ENCODE data around the gene YPEL4. TPM values are rescaled to one million over a fixed set of nuclear protein-coding genes. Genes with fewer than 3 reads are reported as not detected.

YPEL4 gene
- total RNA-seq, 1 donor from 2014 or later, result 1.3 TPM

DNA sequence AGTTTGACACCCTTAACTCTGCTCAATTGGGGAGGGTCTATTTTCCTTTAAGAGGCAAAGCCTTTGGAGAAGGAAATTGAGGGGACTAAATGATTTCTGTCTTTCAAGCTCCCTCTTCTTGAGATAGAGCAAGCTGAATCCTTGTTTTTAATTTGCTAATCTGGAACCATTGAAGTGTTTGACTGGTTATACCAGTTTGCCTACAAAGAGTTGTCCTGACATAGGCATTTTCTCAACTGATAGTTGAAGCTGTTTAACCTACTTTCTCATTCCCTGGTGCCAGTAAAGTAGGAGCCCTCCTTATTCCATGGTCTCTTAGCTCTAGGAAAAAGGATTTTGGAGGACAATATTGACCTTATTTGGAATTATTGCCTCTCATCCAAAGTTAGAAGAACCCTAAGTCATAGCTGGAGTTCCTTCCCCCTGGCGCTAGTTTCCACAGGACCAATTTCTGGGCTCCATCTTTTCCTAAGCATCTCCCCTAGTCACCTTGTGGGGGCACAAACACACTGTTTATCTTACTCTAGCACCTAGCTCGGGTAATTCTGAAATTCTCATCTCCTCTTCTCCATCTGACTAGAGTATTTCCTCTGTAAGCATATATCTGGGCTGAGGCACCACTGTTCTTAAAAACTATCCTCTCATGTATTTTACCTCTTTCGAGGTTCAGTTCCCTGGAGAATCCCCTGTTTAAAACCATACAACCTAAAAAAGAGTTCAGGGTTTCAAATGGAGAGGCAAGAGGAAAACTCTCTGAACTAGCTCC is 25.6 kb upstream of the YPEL4 start:
- Mint-ChIP-seq H3K27me3 (ENCODE audit: low read depth) (no peaks in the 10 kb centered on the region), H3K36me3 (peaks cover 24% of the 10 kb centered on the region), H3K4me1 (peaks cover 15% of the 10 kb centered on the region), H3K27ac (peak overlapping the region; percentile 87), H3K9me3 (no peaks in the 10 kb centered on the region), H3K4me3 (no peak overlapping the region)
- TF ChIP-seq, protein P1, sequence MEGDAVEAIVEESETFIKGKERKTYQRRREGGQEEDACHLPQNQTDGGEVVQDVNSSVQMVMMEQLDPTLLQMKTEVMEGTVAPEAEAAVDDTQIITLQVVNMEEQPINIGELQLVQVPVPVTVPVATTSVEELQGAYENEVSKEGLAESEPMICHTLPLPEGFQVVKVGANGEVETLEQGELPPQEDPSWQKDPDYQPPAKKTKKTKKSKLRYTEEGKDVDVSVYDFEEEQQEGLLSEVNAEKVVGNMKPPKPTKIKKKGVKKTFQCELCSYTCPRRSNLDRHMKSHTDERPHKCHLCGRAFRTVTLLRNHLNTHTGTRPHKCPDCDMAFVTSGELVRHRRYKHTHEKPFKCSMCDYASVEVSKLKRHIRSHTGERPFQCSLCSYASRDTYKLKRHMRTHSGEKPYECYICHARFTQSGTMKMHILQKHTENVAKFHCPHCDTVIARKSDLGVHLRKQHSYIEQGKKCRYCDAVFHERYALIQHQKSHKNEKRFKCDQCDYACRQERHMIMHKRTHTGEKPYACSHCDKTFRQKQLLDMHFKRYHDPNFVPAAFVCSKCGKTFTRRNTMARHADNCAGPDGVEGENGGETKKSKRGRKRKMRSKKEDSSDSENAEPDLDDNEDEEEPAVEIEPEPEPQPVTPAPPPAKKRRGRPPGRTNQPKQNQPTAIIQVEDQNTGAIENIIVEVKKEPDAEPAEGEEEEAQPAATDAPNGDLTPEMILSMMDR (IDR thresholded peaks at IDR 0.05; ENCODE audit: unreplicated experiment), result no peak
- no peak for DNase-seq (ENCODE audit: low spot score in 2 of 2, unreplicated experiment in 2 of 2)

DNA sequence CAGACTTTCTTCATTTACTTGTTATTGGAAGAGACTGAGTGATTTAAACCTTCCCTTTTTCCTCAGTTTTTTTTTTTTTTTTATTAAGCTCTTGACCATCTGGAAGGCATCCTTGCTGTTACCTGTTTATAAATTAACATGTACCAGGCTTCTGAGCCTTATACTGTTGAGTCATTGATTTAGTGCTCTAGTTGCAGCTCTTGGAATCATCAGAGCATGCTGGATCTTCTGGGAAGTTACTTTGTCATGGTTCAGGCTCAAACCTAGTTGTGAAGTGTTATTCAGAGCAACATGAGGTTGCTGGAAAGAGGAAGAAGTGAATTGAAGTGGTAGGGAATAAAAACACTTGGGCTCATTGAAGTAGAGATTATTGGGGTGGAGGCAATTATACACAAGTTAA is 24.5 kb upstream of the YPEL4 start:
- Mint-ChIP-seq H3K4me1 (peaks cover 21% of the 10 kb centered on the region), H3K4me3 (no peak overlapping the region), H3K9me3 (no peaks in the 10 kb centered on the region), H3K36me3 (peaks cover 24% of the 10 kb centered on the region), H3K27ac (peak overlapping the region; percentile 17), H3K27me3 (ENCODE audit: low read depth) (no peaks in the 10 kb centered on the region)
- no peak for DNase-seq (ENCODE audit: low spot score in 2 of 2, unreplicated experiment in 2 of 2)
- TF ChIP-seq, protein P1 (IDR thresholded peaks at IDR 0.05; ENCODE audit: unreplicated experiment), result no peak

DNA sequence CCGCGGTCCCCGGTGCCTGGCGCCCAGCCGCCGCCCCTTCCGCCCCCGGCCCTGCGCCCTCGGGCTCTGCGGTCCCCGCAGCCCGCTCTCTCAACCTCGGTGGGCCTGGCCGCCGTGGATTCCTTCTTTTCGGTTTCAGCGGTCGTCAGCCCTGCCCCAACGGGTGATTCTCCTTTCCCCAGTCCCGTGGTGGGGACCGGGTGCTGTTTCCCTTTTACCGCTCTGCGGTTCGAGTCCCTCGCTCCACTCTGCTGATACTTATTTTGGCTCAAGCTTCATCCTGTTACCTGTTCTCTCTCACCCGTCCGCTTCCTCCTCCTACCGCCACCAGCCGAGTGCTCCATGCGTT is 18.7 kb upstream of the YPEL4 start:
- TF ChIP-seq, protein P1 (IDR thresholded peaks at IDR 0.05; ENCODE audit: unreplicated experiment), result no peak
- Mint-ChIP-seq H3K4me1 (peaks cover 20% of the 10 kb centered on the region), H3K36me3 (peaks cover 12% of the 10 kb centered on the region), H3K4me3 (peak overlapping the region; percentile 91), H3K9me3 (no peaks in the 10 kb centered on the region), H3K27ac (peak overlapping the region; percentile 100), H3K27me3 (ENCODE audit: low read depth) (no peaks in the 10 kb centered on the region)
- peak in 1 of 2 experiments; percentile 68 for DNase-seq (ENCODE audit: low spot score in 2 of 2, unreplicated experiment in 2 of 2)

DNA sequence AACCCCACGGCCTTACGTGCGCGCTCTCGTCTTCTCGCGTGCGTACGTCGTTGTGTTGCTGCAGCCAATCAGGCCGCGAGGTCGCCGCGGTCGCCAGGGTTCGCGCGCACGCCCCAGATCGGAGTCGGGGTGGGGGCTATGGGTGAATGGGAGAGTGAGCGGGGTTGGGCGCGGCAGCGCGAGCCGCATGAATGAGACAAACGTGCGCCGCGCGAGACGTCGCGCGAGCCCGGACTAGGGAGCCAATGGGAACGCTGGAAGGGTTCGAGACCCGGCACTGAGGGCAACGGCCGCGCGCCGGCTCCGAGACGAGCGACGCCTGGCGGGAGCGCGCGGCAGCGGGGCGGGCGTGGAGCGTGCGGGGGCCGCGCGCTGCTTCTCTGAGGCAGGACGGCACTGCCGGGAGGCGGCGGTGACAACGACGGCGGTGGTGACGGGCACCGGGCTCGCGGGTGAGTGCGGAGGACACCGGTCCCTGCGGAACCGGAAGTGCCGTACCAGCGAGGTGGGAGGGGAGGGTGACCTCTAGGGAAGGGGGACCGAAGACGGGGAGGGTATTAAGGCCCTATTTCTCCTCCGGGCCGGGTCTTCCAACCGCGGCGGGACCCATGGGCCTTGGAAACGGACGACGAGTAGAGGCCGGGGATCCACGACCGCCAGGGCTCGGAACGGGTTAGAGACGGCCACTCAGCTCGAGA is 18.2 kb upstream of the YPEL4 start, which contains the start of gene ZDHHC5:
Gene ZDHHC5 (plus strand): TSS at position 379 of the 698 bp plus-strand sequence. CDS start 4,977 bp downstream, outside the sequence.
- peak within 1 kb of the TSS; percentile 91 for H3K4me3 Mint-ChIP-seq
- no peaks in the 10 kb centered on the region for H3K9me3 Mint-ChIP-seq
- peak; percentile 97 to 98 for DNase-seq (ENCODE audit: low spot score in 2 of 2, unreplicated experiment in 2 of 2)
- H3K27me3 Mint-ChIP-seq (ENCODE audit: low read depth), result no peaks in the 10 kb centered on the region
- TF ChIP-seq, protein P1 (IDR thresholded peaks at IDR 0.05; ENCODE audit: unreplicated experiment), result peak; percentile 65
- peak within 1 kb of the TSS; percentile 100 for H3K27ac Mint-ChIP-seq
- H3K36me3 Mint-ChIP-seq, result peaks cover 8% of the 10 kb centered on the region
- H3K4me1 Mint-ChIP-seq, result peaks cover 20% of the 10 kb centered on the region

DNA sequence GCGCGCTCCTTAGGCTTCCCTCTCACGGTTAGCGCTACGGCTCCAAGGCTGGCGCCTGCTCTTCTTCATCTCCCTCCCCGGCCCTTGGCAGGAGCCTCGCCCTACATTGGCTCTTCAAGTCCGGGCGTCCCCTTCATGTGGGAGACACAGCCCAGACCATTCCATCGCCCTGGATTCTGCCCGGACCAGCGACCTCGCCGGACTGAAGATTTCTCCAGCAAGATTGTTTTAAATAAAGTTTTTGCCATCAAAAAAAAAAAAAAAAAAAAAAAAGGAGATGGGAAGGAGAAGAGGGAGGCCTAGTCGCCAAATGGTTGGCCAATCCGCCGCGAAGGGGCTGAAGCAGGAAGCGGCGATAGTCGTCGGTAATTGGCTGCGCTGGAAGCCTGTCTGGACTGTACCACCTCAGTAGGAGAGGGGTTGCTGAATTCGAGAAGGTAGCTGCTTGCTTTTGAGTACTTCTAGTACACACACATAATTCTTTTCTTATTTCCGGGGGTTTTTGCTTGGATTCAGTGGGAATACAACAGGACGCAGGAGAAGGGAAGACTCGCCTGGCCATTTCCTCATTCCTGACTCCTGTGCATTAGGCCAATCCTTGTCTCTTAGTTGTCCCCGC is 17.5 kb upstream of the YPEL4 start:
- Mint-ChIP-seq H3K4me1 (peaks cover 20% of the 10 kb centered on the region), H3K27me3 (ENCODE audit: low read depth) (no peaks in the 10 kb centered on the region), H3K4me3 (peak overlapping the region; percentile 91), H3K27ac (peak overlapping the region; percentile 100), H3K36me3 (peaks cover 3% of the 10 kb centered on the region), H3K9me3 (no peaks in the 10 kb centered on the region)
- TF ChIP-seq, protein P1 (IDR thresholded peaks at IDR 0.05; ENCODE audit: unreplicated experiment), result no peak
- peak; percentile 89 to 91 for DNase-seq (ENCODE audit: low spot score in 2 of 2, unreplicated experiment in 2 of 2)

Measured in mesothelial cell of epicardium (in vitro differentiated cells).